Measurements from ENCODE around the gene HES5.
"Not testable (repeated sequence)": the region's sequence is repeated elsewhere in the genome, so short reads cannot be mapped to it uniquely, and the experiment has no call there.

The HES5 gene

DNA sequence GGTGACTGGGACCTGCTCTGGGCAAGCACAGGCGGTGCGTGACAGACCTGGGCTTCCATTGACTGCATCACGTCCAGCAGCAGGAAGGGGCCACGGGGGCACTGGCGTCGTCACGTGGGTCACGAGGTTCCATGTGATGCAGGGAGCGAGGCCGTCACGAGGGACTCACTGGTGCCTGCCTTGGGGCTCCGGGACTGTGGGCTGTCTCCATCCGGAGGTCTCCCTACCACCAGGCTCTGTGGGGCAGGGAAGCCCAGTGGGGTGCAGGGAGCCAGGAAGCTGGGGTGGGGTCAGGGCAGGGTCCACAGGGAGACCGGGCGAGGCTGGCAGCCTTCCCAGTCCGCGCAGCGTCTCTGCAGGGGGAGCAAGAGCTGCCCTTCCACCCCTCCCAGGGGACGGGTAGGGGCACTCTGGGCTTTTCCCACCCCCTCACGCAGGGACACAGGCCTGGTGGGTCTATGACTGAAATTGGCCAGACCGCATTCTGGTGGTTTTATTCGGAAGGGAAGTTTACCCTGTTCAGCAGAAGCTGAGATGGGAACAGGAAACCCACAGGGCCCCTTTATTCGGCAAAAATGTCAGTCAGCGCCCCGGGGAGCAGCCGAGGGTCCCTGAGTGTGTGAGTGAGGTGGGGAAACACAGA is 25.7 kb upstream of the HES5 start:
- peak; percentile 79 for DNase-seq (ENCODE audit: low spot score)
- in situ Hi-C loops (cut with MboI; ENCODE audit: low pct_unique_long_range_greater_than_20kb, low sequenced_read_pairs, unreplicated experiment): no loop called here
- TF ChIP-seq, protein P1, sequence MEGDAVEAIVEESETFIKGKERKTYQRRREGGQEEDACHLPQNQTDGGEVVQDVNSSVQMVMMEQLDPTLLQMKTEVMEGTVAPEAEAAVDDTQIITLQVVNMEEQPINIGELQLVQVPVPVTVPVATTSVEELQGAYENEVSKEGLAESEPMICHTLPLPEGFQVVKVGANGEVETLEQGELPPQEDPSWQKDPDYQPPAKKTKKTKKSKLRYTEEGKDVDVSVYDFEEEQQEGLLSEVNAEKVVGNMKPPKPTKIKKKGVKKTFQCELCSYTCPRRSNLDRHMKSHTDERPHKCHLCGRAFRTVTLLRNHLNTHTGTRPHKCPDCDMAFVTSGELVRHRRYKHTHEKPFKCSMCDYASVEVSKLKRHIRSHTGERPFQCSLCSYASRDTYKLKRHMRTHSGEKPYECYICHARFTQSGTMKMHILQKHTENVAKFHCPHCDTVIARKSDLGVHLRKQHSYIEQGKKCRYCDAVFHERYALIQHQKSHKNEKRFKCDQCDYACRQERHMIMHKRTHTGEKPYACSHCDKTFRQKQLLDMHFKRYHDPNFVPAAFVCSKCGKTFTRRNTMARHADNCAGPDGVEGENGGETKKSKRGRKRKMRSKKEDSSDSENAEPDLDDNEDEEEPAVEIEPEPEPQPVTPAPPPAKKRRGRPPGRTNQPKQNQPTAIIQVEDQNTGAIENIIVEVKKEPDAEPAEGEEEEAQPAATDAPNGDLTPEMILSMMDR (IDR thresholded peaks at IDR 0.05; ENCODE audit: extremely low read depth, insufficient read depth, missing control alignments): peak; percentile 9

DNA sequence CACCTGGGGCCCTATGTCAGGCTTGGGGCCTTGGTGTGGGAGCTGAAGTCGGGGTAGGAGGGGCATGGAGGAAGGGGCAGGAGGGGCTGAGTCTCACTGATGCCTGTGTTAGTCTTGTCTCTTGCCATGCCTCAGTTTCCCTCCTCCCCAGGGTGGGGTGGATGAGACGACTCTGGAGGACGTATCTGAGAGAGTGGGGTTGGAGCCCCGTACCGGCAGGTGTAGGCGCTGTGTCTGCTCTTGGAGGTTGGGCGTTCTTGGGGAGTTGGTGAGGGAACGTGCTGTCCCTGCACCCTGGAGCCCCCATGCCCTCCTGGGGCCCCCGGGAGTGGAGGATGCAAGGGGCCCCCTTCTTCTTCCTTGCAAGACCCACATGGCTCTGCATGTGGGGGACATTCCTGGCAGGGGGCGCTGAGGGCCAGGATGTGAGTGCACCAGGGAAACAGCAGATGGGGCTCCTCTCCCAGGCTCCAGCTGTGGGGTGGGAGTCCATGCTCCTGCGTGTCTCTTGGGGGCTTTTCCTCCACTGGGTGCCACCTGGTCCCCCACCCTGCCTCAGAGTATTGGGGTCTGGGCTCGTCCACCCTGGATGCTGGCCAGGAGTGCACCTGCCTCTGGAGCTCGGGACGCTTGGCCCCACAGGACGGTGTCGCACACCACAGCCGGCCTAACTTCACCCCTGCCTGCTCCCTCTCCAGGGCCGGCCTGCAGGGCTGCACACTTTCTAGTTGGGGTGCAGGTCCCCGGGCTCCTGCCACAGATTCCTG is 24.7 kb upstream of the HES5 start:
- DNase-seq (ENCODE audit: low spot score): peak; percentile 77
- in situ Hi-C loops (cut with MboI; ENCODE audit: low pct_unique_long_range_greater_than_20kb, low sequenced_read_pairs, unreplicated experiment): no loop called here
- TF ChIP-seq, protein P1 (IDR thresholded peaks at IDR 0.05; ENCODE audit: extremely low read depth, insufficient read depth, missing control alignments): peak; percentile 89

DNA sequence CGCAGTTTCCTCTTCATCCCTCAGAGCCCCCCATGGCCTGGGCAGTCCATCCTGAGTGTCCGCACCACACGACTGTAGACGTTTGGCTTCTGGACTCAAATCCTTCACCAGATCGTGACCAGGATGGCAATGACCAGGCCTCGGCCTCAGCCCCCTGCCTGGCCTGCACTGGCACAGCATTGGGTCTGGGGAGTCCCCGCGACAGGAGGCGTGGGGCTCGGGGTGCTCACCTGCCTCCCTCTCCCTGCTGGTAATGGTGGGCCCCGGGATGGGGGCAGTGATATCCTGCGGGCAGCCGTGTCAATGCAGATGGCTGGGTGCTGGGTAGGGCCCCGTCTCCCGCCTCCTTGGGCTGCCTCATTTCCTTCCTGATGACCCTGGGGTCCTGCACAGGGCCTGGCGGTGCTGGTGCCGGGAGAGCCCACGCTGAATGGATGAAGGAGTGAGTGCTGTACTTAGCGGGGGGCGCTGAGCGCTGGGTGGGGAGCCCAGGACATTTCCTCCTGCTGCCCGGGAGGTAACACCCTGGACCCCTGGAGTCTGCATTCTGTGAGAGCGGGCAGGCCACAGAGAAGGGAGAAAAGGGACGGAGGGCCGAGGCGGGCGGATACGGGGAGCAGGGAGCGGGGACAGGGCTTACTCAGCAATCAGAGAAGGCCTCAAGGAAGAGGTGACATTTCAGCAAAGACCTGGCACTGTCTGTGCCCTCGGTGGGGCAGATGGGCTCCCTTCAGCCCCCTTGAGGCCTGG is 24.0 kb upstream of the HES5 start:
- in situ Hi-C loops (cut with MboI; ENCODE audit: low pct_unique_long_range_greater_than_20kb, low sequenced_read_pairs, unreplicated experiment): no loop called here
- TF ChIP-seq, protein P1 (IDR thresholded peaks at IDR 0.05; ENCODE audit: extremely low read depth, insufficient read depth, missing control alignments): no peak
- DNase-seq (ENCODE audit: low spot score): no peak

DNA sequence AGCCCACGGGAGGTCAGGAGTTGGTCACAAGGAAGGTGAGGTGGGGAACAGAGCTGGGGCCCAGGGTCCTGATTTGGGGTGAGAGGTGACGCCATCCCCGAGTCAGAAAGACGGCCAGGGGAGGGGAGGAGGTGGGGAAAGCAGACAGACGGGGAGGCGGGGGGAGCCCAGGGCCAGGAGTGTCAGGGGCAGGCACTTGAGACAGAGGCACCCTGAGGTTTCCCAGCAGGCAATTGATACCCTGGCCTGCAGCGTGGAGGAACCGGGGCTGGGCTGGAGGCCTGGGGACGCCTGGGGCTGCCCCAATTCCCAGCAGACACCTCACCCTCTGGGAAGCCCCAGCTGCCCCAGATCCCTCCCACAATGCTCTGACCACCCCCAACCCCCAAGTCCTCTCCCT is 23.0 kb upstream of the HES5 start:
- in situ Hi-C loops (cut with MboI; ENCODE audit: low pct_unique_long_range_greater_than_20kb, low sequenced_read_pairs, unreplicated experiment); DNase-seq (ENCODE audit: low spot score): not testable (repeated sequence)

DNA sequence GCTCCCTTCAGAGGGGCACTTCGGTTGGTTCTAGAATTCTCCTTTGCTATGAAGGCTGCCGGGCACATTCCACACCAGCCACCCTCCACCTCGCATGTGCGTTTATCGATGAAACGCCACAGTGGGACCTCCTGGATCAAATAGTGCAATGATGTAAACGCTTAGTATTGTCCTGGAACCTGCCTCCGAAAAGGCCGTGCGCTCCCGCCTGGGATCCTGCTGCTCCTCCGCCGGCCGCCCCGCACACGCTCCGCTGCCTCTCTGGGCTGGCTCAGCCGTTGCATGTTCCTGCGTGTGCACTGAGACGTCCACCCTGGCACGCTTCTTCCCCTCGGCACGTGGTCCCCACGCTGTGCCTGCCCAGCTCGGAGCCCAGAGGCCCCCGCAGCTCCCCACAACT is 22.1 kb upstream of the HES5 start:
- TF ChIP-seq, protein P1 (IDR thresholded peaks at IDR 0.05; ENCODE audit: extremely low read depth, insufficient read depth, missing control alignments): no peak
- no peak for DNase-seq (ENCODE audit: low spot score)
- in situ Hi-C loops (cut with MboI; ENCODE audit: low pct_unique_long_range_greater_than_20kb, low sequenced_read_pairs, unreplicated experiment): no loop called here

DNA sequence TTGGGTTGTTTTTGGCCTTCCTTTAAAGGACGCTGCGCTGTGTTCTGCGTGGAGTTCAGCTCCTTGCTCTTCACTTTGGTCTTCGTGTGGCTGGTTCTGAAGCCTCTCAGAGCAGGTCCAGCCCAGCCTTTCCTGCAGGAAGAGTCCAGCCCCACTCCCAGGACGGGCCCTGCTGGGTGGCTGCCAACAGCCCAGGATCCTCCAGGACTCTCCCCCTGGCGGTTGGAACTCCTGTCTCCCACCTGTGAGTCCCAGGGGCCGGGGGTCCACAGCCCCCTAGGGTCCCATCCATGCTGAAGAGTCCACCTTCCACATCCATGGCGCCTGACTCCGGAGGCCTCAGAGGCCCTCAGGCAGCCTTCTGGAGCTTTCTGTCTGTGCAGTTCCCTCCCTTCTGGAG is 21.5 kb upstream of the HES5 start:
- in situ Hi-C loops (cut with MboI; ENCODE audit: low pct_unique_long_range_greater_than_20kb, low sequenced_read_pairs, unreplicated experiment); DNase-seq (ENCODE audit: low spot score): not testable (repeated sequence)

DNA sequence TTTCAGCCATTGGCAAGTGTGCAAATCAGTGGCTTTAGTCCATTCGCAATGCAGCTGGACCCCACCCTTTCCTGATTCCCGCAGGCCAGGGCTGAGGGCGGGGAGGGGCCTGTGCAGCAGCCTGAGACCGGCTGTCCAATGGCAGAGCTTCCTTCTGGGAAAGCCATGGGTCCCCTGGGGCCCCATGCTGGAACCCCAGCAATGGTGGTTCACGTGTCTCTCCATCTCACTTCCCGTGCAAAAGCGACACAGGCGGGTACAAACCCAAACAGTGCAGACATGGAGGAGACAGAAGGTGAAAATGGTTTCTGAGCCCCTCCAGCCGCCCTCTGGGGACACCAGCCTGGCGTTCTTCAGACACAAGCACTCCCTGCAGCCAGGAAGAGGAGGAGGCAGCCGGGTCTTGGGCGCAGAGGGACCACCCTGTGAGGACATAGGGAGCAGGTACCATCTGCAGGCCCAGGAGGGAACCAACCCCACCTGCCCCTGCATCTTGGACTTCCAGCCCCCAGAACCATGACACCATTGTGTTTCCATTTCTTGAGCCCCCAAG is 20.3 kb upstream of the HES5 start:
- in situ Hi-C loops (cut with MboI; ENCODE audit: low pct_unique_long_range_greater_than_20kb, low sequenced_read_pairs, unreplicated experiment); DNase-seq (ENCODE audit: low spot score): not testable (repeated sequence)

DNA sequence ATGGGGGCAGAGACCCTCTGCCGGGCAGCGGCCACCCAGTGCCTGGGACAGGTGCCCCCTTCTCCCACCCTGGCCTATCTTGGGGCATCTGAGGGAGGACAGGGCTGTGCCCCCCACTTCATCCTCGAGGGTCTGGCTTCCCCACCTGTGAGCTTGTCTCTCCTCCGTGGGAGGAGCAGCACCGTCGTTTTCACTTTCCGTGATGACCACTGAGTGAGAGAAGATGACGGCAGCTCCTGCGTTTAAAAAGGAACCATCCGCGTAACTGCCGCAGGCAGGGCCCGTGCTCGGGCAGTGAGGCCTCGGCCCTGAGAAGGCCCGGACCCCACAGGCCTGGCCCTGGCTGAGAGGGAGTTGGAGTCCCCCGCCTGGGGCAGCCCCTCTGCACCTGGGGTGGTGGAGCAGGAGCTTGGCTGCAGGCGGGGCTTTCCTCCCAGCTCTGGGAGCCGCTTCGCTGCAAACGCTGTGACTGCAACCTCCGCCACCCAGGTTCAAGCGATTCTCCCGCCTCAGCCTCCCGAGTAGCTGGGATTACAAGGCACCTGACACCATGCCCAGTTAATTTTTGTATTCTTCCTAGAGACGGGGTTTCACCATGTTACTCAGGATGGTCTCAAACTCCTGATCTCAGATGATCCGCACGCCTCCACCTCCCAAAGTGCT is 19.4 kb upstream of the HES5 start:
- DNase-seq (ENCODE audit: low spot score): not testable (repeated sequence)
- in situ Hi-C loops (cut with MboI; ENCODE audit: low pct_unique_long_range_greater_than_20kb, low sequenced_read_pairs, unreplicated experiment): loop anchor here (10.0 to 25.0 kb wide), 2 partner anchors 135 to 362 kb away; partner anchors contain the start of genes FAAP20 and PEX10

All from GM13977 (cell line).